DMS53 (cell line): ENCODE measurements around the gene PBX1.

Experiments used
- DNase-seq: peaks from one replicate; lab custom pipeline; 2025; lab: John Stamatoyannopoulos, UW

The PBX1 gene

GRCh38 chr1:164670026-164670425 is 111.0 kb downstream of the PBX1 start:
- DNase-seq, result no peak

- no peak for DNase-seq
These were observed 111.8 kb downstream of the PBX1 start for GRCh38 chr1:164670786-164671185.

GRCh38 chr1:164671323-164671965 is 112.5 kb downstream of the PBX1 start:
- DNase-seq, result no peak

- no peak for DNase-seq
These were observed 113.1 kb downstream of the PBX1 start for GRCh38 chr1:164671966-164672571.

DNA sequence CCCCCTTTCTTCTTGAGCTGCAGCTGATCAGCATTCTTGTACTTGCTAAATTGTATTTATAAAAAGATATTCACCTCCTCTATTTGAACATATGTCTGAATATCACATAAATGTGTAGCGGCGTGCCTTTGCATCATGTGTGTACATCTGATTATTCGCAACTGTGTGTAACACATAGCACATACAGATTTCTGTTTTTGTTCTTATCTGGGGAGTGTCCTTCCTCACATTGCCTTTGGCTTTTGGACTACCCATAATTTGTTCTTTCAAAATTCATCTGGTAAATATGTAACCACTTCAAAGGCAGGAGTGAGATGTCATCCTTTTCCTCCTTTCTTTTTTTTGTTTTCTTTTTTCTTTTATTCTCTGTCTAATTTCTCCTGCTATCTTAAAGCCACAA is 113.6 kb downstream of the PBX1 start:
- DNase-seq, result no peak

DNA sequence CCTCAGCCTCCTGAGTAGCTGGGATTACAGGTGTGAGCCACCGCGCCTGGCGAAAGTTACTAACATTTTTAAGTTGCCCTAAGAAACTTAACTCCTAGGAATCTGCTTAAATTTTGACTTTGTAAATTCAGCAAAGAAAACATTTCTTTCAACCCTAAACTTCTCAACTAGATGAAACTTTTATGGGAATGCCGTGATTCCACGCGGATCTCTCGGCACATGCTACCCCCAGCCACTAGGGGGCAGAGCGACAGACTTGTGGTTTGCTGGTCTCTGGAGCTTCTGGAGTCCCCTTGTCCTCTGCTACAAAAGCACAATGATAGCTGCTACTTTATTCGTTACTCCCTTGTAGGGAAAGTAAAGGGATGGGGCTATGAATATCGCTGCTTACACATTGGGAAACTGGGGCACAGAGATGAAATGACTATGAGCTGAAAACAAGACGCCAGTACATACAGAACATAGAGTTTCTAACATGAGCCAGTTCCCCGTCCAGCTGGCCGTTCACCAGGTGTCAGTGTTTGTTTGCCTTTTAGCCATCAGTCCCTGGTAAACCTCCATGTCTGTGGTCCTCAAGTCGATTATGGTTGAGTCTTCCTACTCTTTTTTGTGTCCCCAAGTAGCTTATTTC is 114.7 kb downstream of the PBX1 start:
- peak; percentile 61 for DNase-seq

DNA sequence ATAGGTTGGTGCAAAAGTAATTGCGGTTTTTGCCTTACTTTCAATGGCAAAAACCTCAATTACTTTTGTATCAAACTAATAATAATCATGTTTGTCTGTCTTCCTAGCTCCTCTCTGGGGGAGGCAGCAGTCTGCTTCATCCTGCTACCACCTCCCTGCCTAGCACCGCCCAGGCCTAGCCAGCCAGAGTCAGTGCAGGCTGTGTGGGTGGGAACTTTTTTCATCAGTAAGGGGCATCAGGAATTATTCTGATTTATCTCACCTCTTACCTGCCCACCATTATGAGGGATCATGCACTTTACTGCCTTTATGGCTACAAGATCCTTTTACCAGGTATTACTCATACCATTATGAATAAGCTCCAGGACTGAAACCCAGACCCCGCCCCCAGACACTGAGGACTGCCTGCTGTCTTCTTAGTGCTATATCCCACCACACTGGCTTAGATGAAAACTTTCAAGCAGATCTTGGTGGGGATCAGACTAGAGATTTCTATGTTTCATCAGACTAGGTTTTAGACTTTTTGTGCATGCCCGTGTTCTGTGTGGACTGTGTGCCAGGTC is 116.4 kb downstream of the PBX1 start:
- DNase-seq, result no peak

DNA sequence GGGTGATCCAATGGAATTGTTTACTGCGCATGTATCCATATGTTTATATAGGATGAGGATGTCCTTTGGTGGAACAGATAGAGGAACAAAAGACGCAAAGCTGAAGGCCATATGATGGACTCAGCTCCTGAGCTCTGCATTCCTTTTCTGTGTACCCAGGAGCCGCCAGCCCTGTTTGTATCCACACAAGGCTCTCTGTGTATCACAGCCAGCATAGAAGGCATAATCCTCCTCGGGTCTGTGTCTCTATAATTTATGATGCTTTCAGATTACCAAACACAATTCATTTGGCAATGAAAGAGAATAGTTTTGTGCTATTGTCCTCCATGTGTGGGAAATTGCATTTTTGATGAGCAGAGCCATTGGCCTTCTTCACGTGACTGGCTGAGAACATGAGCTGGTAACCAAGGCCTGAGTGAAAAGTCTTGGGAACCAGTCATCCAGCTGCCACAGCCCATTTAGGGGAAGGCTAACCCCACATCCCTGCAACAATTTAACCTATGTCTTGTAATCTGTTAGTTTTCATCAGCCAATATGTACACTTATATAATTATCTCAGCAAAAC is 119.2 kb downstream of the PBX1 start:
- no peak for DNase-seq

DNA sequence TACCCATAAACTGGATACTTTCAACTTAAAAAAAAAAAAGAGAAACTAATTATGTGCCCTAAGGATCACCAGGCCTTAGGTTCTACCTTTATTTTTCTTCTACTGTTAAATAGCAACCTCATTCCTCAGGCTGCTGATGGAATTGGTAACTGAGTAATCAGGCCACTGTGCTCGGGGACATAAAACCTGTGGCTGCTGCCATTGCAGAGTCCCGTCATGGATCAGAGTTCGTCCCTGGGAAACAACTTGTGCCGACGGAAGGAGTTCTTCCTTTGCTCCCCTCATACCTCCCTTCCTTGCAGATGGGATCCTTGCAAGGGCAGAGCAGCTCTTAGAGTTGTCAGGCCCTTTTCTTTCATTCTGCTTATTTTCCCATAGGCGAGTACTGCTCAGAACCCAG is 123.6 kb downstream of the PBX1 start:
- DNase-seq, result no peak

DNA sequence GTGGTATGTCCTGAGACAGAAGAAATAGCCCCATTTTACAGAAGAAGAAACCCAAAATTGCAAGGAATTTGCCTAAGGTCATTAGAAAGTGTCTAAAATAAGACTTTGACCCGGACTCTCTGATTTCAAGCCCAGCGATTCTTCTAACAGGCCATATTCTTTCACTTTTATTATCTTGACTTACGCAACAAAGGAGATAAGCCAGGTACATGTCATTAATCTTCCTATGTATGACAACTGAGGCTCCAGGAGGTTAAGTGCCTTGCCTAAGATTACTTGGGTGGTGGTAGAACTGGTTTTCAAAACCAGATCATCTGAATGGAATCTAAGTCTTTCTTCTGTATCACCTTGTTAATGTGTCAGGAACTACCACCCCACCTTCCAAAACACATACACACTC is 124.3 kb downstream of the PBX1 start:
- peak; percentile 9 for DNase-seq

- DNase-seq, result no peak
These were observed 126.5 kb downstream of the PBX1 start for GRCh38 chr1:164685266-164686035.

DNA sequence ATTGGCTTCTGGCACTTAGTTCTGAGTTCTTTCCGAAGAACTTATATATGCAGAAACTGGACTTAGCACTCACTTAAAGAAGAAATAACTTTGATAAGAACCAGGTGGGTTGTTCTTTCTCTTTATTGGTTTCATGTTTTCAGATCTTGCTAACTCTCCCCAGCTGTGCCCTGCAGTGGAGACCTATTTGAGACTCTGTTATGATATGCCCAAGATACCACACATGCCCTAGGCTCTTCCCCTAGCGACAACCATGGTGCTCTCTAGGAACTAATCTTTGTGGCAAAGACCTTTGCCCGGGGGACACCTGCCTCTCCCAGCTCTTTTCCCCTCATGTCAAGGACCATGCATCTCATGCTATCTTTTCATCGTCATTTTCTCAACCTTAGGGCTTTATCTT is 128.8 kb downstream of the PBX1 start:
- no peak for DNase-seq

GRCh38 chr1:164688791-164689190 is 129.8 kb downstream of the PBX1 start:
- no peak for DNase-seq

- DNase-seq, result no peak
These were observed 130.9 kb downstream of the PBX1 start for GRCh38 chr1:164689672-164690511.

- no peak for DNase-seq
These were observed 133.4 kb downstream of the PBX1 start for GRCh38 chr1:164692420-164692819.

GRCh38 chr1:164693564-164694359 is 134.8 kb downstream of the PBX1 start:
- no peak for DNase-seq

DNA sequence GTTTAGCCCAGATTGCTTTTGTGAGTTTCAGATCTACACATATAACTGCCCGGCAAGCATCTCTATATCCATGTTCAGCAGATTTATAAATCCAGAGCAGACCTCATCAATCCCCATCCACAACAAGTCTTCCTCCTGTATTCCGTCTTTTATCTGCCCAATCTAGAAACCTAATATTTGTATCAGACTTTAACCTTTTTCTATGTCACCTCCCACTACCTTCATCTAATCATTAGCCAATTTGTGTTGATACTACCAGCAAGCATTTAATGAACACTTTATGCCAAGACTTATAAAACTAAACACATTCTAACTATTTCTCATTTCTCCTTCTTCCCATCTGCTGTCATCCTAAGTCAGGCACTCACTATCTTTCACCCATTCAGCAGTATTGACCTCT is 135.5 kb downstream of the PBX1 start:
- no peak for DNase-seq

DNA sequence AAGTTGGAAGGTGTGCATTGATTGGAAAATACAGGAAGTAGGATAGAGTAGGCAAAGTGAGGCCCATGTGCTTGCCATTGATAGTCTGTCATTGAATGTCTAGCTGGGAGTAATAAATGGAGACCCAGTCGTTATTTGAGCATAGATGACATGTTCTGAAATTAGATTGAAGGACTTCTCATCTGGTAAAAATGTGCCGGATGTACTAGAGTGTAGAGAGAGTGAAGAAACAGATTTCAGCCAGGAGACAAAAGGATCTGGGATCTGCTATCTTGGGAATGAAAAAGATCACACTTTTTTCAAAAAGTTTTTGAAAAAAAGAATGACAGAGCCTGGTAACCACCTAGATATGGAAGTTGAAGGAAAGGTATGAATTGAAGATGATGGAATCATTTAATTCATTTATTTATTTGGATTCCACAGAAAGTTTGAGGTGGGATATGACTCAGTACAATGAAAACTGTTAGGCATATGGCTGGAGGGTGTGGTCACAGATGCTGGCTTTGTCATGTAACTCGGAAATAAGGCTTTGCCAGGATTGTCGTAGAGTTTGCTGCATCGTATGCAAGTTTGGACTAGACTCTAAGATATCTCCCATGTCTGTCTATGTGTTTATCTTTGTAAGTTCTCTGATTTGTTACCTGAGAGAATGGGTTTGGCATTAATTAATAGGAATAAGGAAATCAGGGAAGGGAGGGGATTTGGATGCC is 137.1 kb downstream of the PBX1 start:
- DNase-seq, result no peak

GRCh38 chr1:164699815-164700491 is 141.0 kb downstream of the PBX1 start:
- no peak for DNase-seq
